GM19438 (cell line): ENCODE measurements around the gene TTLL10.

Experiments
- ATAC-seq: cut with Tn5 transposase; IDR thresholded peaks from one replicate; pipeline ENCODE4 v1.9.1; 2021; ENCODE audit warnings: low read depth; ENCODE audit not compliant: unreplicated experiment

The TTLL10 gene

DNA sequence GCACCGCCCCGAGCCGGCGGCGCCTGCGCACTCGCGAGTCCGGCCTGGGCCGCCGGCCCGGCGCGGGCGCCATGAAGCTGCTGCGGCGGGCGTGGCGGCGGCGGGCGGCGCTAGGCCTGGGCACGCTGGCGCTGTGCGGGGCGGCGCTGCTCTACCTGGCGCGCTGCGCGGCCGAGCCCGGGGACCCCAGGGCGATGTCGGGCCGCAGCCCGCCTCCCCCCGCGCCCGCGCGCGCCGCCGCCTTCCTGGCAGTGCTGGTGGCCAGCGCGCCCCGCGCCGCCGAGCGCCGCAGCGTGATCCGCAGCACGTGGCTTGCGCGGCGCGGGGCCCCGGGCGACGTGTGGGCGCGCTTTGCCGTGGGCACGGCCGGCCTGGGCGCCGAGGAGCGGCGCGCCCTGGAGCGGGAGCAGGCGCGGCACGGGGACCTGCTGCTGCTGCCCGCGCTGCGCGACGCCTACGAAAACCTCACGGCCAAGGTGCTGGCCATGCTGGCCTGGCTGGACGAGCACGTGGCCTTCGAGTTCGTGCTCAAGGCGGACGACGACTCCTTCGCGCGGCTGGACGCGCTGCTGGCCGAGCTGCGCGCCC lies 58.6 kb downstream of the TTLL10 start, which contains the start of gene B3GALT6:
TSS of gene B3GALT6 (plus strand) at position 30 of the 588 bp plus-strand sequence. CDS start at position 72, 42 bp downstream.
- ATAC-seq: no peak

DNA sequence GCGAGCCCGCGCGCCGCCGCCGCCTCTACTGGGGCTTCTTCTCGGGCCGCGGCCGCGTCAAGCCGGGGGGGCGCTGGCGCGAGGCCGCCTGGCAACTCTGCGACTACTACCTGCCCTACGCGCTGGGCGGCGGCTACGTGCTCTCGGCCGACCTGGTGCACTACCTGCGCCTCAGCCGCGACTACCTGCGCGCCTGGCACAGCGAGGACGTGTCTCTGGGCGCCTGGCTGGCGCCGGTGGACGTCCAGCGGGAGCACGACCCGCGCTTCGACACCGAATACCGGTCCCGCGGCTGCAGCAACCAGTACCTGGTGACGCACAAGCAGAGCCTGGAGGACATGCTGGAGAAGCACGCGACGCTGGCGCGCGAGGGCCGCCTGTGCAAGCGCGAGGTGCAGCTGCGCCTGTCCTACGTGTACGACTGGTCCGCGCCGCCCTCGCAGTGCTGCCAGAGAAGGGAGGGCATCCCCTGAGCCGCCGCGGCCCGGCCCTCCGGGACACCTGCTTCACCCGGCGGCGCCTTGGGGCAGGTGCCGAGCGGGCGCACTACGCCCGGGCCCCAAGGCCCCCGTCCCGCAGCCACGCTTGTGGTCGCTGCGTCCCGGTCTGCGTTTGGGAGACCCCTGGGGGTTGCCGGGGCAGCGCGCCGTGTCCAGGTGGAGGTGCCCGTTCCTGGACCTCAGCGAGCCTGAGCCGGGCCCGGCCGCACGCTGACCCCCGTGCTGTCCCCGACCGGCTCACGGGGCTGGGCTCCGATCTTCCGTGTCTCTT lies 59.3 kb downstream of the TTLL10 start:
- ATAC-seq: no peak

DNA sequence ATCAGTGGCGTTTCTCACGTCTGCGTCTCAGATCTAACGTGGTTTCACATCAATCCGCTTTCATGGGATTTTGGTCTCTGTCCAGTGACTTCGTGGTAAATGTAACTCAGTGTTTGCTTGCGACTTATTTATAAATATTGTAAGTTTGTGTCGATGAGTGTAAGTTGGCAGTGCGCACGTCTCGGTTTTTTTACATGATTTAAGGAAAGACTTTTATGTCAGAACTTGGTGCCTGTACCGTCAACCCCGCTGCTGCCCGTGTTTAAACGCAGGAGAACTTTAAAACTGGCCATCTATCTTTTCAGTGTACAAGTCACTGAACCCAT lies 59.9 kb downstream of the TTLL10 start:
- no peak for ATAC-seq

DNA sequence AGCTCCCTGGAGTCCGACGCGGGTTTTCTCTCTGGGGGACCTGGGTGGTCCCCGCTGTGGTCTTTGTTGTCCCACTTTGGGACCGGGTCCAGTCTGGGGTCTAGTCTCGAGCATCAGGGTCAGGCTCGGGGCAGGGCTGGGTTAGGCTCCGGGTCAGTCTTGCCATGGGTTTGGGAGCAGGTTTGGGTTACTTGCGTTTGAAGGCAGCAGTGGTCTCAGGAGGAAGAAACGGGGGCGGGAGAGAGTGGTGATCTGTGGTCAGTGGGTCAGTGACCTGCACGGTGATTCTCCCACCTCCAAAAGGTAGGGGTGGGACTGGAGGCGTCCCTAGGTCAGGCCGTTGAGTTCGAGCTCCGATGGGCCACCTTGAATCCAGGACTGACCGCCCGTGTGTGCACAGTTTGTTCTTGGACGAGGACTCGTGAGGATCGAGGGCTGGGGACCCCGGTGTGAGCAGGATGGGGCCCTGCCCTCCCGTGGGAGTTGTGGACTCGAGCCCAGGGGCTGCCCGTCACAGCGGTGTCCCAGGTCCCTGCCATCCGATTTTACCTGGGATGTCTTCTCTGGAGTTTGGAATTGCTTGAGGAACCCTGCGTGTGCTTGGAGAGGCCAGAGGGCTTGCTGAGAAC lies 60.6 kb downstream of the TTLL10 start:
- no peak for ATAC-seq

DNA sequence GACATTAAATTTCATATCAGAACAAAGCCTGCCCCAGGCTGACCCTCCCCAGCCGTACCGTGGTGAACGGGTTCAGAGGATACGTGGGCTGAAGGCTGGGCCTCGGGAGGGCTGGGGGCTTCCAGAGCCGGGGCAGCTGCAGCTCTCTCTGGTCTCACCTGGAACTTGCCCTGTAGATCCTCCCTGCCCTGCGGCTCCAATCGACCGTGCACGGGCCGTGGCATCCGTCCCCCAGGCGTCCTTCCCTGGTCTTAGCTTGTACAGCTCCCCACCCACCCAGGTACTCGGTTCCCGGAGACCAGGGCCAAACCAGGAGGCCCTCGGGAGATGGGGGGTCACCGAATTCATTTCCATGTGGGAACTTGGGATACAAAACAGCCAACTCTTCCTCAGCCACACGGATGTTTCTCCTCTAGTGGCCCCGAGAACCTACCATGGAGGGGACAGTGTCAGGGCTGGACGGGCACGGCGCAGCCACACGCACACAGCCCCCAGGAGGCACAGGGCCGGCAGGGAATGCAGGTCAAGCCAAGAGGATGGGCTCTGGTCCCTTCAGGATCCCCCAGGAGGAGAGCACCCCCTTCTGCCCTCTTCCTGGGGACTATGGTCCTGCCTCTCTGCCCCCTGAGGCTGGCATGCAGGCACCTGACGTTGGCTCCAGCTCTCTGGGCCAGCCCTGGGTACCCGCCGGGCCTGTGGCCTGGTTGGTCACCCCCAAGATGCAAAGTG lies 61.5 kb downstream of the TTLL10 start:
- ATAC-seq: no peak

DNA sequence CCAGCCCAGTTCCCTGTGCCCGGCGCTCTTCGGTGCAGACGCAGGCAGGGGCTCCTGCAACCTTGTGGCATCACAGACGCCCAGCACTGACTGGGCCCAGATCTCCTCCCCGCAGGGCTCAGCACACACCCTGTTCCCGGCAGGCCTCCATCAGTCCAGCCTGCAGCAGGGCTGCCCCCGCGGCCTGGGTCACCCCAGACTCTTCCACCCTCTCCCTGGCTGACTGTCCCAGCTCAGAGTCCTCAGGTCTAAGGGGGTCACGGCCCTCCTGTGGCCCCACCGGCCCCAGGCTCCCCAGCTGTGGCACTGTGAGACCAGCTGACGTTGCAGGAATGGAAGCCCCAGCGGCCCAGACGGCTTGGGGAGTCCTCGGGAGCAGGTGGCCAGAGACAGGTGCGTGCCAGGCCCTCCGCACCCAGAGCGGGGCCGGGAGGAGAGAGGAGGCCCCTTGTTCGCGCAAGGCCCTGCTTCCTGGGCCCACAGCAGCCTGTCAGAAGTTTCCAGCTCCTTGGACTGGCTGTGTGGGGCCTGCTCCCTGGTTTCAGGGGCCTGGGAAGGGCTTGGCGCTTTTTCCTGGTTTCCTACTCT lies 62.6 kb downstream of the TTLL10 start:
- ATAC-seq: no peak

DNA sequence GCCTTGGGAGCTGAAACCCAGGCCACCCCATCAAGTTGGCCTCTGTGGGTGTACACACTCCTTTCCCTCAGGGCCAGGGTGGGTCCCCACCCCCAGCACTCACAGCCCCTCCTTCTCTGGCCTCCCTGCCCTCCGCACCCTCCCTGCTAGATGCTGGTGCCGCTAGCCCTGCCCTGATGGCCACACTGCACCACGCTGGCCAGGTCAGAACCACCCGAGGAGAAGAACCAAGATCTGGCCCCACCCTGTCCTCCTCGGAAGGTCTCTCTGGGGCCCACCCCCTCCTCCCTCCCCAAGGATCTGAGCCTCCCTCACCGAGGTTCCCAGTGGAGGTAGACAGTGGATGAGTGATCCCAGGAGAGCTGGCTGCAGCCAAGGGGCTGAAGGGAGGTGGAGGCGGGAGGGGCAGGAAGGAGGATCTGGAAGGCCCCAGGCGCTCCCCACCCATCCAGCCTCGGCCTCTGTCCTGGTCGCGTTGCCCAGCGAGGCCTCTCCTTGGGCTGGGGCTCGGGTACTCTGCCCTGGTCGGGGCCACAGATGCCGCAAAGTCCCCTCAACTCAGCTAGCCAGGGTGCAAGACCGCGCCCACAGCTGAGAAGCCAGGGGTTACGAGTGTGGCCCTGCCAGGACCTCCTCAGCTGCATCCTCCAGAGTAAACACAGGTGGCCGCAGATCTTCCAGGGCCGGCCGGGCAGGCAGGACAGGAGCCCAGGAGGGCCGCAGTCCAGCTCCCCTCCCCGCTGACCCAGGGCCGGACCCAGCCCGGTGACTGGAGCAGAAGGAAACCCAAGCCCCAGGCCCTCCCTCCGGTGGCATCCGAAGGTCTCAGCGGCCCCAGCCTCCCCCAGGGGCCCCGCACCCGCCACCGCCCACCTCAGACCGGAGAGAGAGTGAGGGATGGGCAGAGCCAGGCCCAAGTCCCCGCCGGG lies 63.5 kb downstream of the TTLL10 start:
- no peak for ATAC-seq

DNA sequence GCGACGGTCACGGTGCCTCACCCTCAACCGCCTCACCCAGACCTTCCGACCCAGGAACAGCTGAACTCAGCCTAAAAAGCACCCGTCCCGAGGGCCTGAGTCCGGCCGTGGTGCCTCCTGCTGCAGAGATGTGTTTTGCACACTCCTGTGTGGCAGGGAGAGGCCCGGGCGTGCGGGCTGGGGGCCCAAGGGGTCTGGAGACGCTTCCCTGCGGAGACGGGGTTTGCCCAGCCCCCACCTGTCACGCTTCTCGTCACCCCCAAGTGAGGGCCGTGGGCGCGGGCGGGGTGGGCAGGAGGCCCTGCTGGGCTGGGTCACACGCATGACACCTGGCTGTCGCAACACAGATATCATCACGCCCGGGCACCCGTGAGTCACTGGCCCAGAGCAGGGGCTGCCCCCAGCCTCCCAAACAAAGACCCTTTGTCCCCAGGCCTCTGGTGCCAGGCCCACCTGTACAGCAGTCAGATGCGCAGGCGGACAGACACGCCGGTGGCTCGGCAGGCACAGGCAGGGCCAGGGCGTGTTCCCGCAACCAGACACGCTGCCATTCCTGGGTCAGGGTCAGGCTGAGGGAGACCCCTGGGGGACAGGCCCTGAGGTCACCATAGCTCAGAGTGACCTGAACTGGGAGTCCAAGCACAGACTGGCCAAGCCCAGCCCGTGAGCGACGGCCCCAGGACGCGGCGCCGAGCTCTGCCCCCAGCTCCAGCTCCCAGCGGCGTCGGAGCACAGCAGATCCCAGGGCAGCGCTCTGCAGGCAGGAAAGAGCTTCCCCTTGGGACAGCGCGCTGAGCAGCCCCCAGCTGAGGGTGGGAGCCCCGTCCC lies 64.4 kb downstream of the TTLL10 start:
- ATAC-seq: no peak

DNA sequence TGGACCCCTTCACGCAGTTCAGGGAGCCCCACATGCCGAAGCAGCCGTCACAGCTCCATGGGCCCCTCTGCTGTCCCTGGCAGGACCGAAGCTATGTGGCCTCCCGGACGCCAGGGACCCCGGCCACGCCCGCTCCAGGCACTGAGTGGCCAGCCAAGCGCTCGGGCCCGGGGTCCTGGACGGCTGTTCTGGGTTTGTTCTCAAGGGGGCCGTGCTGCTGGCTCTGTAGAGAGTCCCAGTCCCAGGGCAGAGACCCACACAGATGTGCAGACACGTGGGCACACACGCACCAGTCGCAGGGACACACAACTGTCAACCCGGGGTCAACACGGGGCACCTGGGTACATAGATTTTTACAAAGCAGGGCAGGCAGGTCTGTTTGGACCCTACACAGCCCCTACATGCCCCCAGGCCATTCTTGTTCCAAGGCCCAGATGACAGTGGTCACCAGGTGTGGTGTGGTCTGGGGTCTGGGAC lies 65.1 kb downstream of the TTLL10 start:
- ATAC-seq: no peak

DNA sequence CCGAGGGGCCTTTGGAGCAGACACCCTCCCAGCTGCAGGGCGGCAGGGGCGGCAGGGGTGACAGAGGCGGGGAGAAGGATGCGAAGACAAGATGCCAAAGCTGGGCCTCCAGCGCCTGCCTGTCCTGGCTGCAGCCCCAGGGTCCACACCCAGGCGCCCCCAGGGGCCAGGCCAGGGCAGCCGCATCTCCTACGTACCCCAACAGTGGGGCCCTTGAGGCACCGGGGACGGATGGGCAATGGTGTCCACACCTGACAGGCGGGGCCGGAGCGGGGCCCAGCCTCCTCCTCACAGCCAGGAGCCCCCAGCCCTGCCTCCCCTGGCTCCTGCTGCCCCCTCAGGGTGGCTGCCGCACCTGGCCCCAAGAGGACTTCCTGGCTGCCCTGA lies 65.5 kb downstream of the TTLL10 start:
- ATAC-seq: no peak

DNA sequence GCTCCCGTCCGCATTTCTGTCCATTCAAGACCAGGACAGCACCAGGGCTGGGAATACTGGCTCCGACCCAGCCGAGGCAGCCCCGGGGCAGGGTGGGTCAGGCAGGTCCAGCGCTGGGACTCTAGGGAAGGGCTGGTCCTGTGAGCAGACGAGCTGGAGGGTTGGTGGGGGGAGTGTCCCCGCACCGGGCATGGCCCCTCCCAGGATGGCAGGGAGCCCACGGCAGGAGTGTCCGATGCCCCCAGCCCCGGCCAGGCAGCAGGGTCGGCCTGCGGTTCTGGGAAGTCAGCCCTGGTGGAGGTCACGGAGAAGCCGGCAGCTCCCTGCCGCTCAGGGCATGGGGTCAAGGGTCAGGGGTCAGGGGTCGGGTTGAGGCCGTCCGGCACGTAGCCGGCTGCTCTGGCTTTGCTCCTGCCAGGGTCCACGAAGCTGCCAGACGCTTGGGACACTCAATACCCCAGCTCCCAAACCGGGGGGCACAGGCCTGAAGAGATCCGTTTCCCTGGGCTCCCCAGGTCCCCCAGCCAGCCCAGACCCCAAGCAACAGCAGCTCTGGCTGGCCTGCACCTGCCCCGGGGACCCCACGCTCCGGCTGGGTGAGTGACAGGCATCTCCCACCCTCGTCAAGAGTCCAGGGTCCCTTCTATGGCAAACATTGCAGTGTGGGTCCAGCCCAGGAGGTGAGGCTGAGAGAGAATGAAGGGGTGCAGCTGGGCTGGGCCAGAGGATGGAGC lies 66.1 kb downstream of the TTLL10 start:
- no peak for ATAC-seq

DNA sequence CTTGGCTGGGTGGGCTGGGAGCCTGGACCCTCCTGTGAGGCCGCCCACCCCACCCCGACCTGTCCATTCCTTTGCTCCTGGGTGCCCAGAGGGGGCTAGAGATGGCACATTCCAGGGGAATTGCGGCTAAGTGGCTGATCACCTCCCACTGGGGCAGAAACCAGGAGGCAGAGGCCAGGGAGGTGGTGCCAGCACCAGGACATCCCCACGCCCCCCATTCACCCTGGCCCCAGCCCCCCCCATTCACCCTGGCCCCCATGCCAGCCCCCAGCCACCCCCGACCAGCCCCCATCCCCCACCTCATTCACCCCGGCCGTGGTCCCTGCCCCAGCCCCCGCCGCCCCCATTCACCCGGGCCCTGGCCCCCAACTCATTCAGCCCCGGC lies 66.7 kb downstream of the TTLL10 start:
- no peak for ATAC-seq

DNA sequence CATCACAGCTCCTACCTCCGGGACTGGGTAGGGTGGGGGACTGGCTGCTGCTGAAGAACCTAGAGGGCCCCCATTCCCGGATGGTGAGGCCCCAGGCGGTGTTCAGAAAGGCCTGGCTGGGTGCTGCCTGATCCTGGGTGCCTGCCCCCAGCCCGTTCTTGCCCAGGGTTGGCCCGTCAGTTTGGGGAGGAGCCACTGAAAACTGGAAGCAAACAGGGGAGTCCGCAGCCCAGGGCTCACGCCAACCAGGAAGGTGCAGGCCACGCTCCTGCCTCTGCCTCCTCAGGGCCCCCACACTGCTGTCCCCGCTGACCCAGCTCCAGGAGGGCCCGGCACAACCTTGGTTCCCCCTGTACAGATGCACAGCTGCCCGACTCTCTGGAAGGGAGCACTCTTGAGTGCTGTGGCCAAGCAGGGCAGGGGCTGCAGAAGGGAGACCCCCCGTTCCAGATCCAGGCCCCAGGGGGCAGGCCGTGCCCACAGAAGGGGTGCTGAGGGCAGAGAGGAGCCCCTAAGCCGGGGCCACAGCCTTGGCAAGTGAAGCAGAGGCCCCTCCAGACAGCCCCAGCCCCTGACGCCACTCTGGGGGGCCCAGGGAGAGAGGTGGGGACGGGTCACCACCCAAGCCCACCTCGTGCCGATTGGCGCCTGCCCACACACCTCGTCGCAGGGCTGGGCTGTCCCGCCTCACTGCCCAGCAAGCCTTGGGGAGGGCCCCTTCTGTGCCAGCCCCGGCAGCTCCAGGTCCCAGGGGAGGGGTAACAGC lies 67.3 kb downstream of the TTLL10 start:
- ATAC-seq: no peak

DNA sequence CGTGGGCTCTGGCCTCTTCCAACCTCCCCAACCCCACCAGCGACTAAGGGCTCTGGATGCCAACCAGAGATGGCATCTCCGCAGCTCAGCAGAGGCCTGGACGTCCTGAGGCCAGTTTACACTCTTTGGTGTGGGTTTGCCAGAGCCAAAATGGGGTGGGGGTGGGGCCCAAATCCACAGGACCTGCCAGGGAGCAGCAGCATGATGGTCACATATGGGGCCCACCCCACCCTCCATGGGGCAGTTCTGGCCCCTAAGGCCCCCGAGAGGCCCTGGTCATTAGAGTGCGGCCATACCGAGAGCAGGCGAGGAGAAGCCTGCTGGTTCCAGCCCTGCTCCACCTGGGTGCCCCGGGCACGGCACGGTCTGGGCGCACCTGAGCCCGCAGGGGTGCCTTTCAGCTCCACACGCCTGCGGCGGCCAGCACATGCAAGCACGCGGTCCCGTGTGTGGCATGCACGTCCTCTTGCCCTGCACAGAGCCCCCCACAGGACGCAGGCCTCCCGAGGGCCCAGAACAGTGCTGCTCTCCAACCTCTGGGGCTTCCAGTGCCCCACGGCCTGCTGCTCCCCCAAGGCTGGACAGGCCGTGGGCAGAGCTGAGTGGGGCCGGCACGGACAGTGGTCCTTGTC lies 68.0 kb downstream of the TTLL10 start:
- no peak for ATAC-seq

DNA sequence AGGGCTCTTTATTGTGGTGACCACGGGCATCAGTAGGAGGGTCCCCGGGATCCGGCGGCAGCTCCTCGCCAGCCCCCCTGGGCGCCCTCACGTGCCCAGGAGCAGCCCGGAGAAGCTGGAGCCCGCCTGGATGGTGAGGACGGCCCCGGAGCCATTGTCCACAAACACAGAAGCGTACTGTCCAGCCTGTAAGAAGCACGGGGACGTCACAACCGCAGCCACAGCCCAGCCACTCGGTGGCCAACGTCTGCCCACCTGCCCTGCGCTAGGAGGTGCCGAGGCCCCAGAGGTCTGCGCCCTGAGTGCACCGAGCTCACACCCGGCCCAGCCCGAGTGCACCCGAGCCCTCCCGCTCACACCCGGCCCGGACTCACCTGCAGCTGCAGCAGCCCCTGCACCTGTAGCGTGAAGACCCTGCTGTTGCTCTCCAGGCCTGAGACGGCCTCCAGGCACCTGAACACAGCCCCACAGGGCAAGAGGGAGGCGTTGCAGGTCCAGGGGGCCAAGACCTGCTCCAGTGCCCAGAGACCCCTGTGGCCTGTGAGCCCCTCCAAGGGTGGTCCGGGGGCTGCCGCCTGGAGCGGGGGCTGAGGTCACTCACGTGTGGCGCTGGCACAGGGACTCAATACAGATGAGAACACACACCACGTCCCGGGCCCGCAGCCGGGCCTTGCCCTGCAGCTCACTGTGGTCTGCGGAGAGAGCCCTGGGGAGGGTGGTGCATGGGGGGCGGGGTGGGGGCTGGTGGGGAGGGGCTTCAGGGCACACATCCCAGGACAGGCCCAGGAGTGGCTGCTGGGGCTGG lies 69.0 kb downstream of the TTLL10 start:
- ATAC-seq: no peak

DNA sequence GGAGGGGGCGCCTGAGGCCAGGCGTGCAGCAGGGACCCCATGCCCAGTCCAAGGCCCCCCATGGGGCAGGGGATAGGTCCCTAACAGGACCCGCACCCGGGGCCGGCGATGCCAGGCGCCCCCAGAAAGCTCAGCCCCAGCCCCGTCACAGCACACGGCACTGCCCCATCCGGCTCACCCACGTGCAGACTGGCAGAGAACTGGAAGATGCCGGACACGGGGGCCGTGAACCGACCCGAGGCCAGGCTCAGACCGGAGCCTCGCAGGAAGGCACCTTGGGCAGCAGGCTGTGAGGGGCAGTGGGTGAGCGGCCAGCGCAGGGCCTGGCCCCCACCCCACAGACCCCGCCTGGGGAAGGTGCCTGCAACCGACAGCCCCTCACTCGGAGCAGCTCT lies 69.6 kb downstream of the TTLL10 start:
- ATAC-seq: no peak
